H1 (cell line): ENCODE data around the gene ZNF362. TPM values are rescaled to one million over a fixed set of nuclear protein-coding genes. Genes with fewer than 3 reads are reported as not detected.

Experiments used
- CTCF ChIA-PET: fragments of 300-600 bp; sonication (Branson Sonifier 250); formaldehyde crosslinking; loops from one replicate; lab custom pipeline; 2021; ENCODE audit not compliant: partially characterized antibody; lab: Charles Lee
- POLR2A ChIA-PET: fragments of 300-600 bp; sonication (Branson Sonifier 250); formaldehyde crosslinking; loops from one replicate; lab custom pipeline; 2021; ENCODE audit warnings: inconsistent platforms; ENCODE audit not compliant: partially characterized antibody; lab: Charles Lee
- DNase-seq, 2 experiments: peaks; one replicate each; pipeline versions ENCODE4 v3.0.0 to v3.0.0-alpha.2; 2010 to 2022; ENCODE audit warnings: low spot score in 2 of 2, low read depth in 1 of 2, mixed read lengths in 1 of 2
- FAIRE-seq: peaks from 2 replicates; lab custom pipeline; 2011; peaks lifted over from hg19 to GRCh38; lab: Jason Lieb, UNC
- H2AFZ ChIP-seq: 2 replicates; pipeline ENCODE4 v1.8.1; 2012; ENCODE audit warnings: low read length, inconsistent platforms
- H2AK5ac ChIP-seq: 2 replicates; pipeline ENCODE4 v1.6.1; 2013; ENCODE audit warnings: low read depth, low read length
- H2BK120ac ChIP-seq: replicated peaks from 2 replicates; pipeline ENCODE3; 2013; ENCODE audit warnings: low read depth, low read length, inconsistent platforms
- H2BK12ac ChIP-seq: 2 replicates; pipeline ENCODE4 v1.6.1; 2013; ENCODE audit warnings: low read depth, low read length
- H2BK15ac ChIP-seq: 2 replicates; pipeline ENCODE4 v1.6.1; 2013; ENCODE audit warnings: low read length
- H2BK20ac ChIP-seq: 2 replicates; pipeline ENCODE4 v1.6.1; 2013; ENCODE audit warnings: low read length
- H2BK5ac ChIP-seq: 2 replicates; pipeline ENCODE4 v1.6.1; 2013; ENCODE audit warnings: low read depth, low read length
- H3K14ac ChIP-seq: 2 replicates; pipeline ENCODE4 v1.6.1; 2013; ENCODE audit warnings: inconsistent platforms; ENCODE audit not compliant: insufficient read length
- H3K18ac ChIP-seq: 2 replicates; pipeline ENCODE4 v1.6.1; 2013; ENCODE audit warnings: low read length; ENCODE audit errors: extremely low read depth
- H3K23ac ChIP-seq: 2 replicates; pipeline ENCODE4 v1.6.1; 2013; ENCODE audit warnings: inconsistent platforms; ENCODE audit not compliant: insufficient read length
- H3K23me2 ChIP-seq: 2 replicates; pipeline ENCODE4 v1.6.1; 2013; ENCODE audit warnings: low read depth, low read length
- H3K27ac ChIP-seq: 2 replicates; pipeline ENCODE4 v1.6.1; 2011; ENCODE audit warnings: low read depth, low read length, inconsistent platforms
- H3K27me3 ChIP-seq, 4 experiments: replicated peaks in 1 of 4; 1 replicate in 1 of 4; 2 replicates in 3 of 4; pipeline versions ENCODE4 v1.6.1 to v1.8.1; 2011 to 2013; ENCODE audit warnings: low read length in 3 of 4, mild to moderate bottlenecking in 3 of 4, inconsistent platforms in 2 of 4, mixed read lengths in 2 of 4, moderate library complexity in 1 of 4; ENCODE audit not compliant: control insufficient read depth in 3 of 4, insufficient read depth in 3 of 4; ENCODE audit errors: extremely low read depth in 1 of 4
- H3K36me3 ChIP-seq, 4 experiments: 2 replicates each; pipeline versions ENCODE4 v1.6.1 to v1.8.1; 2011 to 2013; ENCODE audit warnings: mild to moderate bottlenecking in 4 of 4, low read length in 3 of 4, moderate library complexity in 2 of 4, control low read depth in 1 of 4, inconsistent platforms in 1 of 4; ENCODE audit not compliant: insufficient read depth in 4 of 4, control insufficient read depth in 2 of 4
- H3K4ac ChIP-seq: replicated peaks from 2 replicates; pipeline ENCODE3; 2013; ENCODE audit warnings: low read length, low read depth, mixed read lengths, inconsistent platforms; ENCODE audit not compliant: insufficient read length
- H3K4me1 ChIP-seq, 4 experiments: replicated peaks in 1 of 4; 1 replicate in 1 of 4; 2 replicates in 3 of 4; pipeline versions ENCODE4 v1.6.1 to v1.8.1; 2011 to 2013; ENCODE audit warnings: low read length in 3 of 4, inconsistent platforms in 2 of 4, mixed read lengths in 1 of 4; ENCODE audit not compliant: insufficient read depth in 4 of 4, control insufficient read depth in 3 of 4
- H3K4me2 ChIP-seq, 2 experiments: 2 replicates each; pipeline versions ENCODE4 v1.6.1 to v1.8.1; 2011 to 2013; ENCODE audit warnings: low read depth in 2 of 2, low read length in 2 of 2, control low read depth in 1 of 2, inconsistent platforms in 1 of 2, mild to moderate bottlenecking in 1 of 2; ENCODE audit not compliant: insufficient read depth in 1 of 2
- H3K4me3 ChIP-seq, 4 experiments: fragments of 200-600, 300-600 bp in 1 of 4; sonication (generic), shearing (Covaris generic), sonication (Bioruptor Twin) in 1 of 4; 2 replicates each; pipeline versions ENCODE4 v1.5.1 to v1.8.1; 2011 to 2016; ENCODE audit warnings: low read length in 4 of 4, low read depth in 3 of 4, control low read depth in 2 of 4, inconsistent platforms in 2 of 4, mild to moderate bottlenecking in 2 of 4, mixed read lengths in 1 of 4, moderate library complexity in 1 of 4; ENCODE audit not compliant: insufficient read depth in 2 of 4; ENCODE audit errors: extremely low read depth in 1 of 4
- H3K56ac ChIP-seq: replicated peaks from 2 replicates; pipeline ENCODE3; 2013; ENCODE audit warnings: low read depth, mild to moderate bottlenecking, mixed read lengths, low read length, inconsistent platforms; ENCODE audit not compliant: insufficient read length
- H3K79me1 ChIP-seq: 2 replicates; pipeline ENCODE4 v1.6.1; 2013; ENCODE audit warnings: low read depth, low read length, control low read depth
- H3K79me2 ChIP-seq, 2 experiments: 2 replicates each; pipeline versions ENCODE4 v1.6.1 to v1.8.1; 2012 to 2013; ENCODE audit warnings: low read length in 2 of 2, mild to moderate bottlenecking in 2 of 2, inconsistent platforms in 1 of 2; ENCODE audit not compliant: insufficient read depth in 2 of 2, control insufficient read depth in 1 of 2
- H3K9ac ChIP-seq, 4 experiments: replicated peaks in 1 of 4; 1 replicate in 1 of 4; 2 replicates in 3 of 4; pipeline versions ENCODE4 v1.6.1 to v1.8.1; 2011 to 2013; ENCODE audit warnings: low read depth in 3 of 4, low read length in 3 of 4, control low read depth in 2 of 4, mild to moderate bottlenecking in 2 of 4, moderate library complexity in 2 of 4, inconsistent platforms in 1 of 4; ENCODE audit errors: extremely low read depth in 1 of 4
- H3K9me3 ChIP-seq, 2 experiments: 2 replicates each; pipeline versions ENCODE4 v1.6.1 to v1.8.1; 2012 to 2013; ENCODE audit warnings: mild to moderate bottlenecking in 2 of 2, moderate library complexity in 2 of 2, control low read depth in 1 of 2, inconsistent platforms in 1 of 2, low read depth in 1 of 2, low read length in 1 of 2, mixed read lengths in 1 of 2; ENCODE audit not compliant: insufficient read depth in 2 of 2
- H4K20me1 ChIP-seq, 2 experiments: replicated peaks in 1 of 2; 2 replicates each; pipeline versions ENCODE3 to v1.8.1; 2011 to 2013; ENCODE audit warnings: inconsistent platforms in 2 of 2, low read length in 2 of 2, mild to moderate bottlenecking in 1 of 2; ENCODE audit not compliant: insufficient read depth in 2 of 2, control insufficient read depth in 1 of 2
- H4K5ac ChIP-seq: 2 replicates; pipeline ENCODE4 v1.6.1; 2013; ENCODE audit warnings: low read length, low read depth, mixed read lengths, inconsistent platforms; ENCODE audit not compliant: insufficient read length
- H4K8ac ChIP-seq: 2 replicates; pipeline ENCODE4 v1.8.0; 2013; ENCODE audit warnings: mild to moderate bottlenecking, moderate library complexity, low read length, inconsistent platforms; ENCODE audit not compliant: insufficient read depth; ENCODE audit errors: extremely low read depth
- H4K91ac ChIP-seq: replicated peaks from 2 replicates; pipeline ENCODE3; 2013; ENCODE audit warnings: low read length, mixed read lengths, inconsistent platforms; ENCODE audit not compliant: insufficient read length
- ASH2L ChIP-seq: fragments of 200-600, 300-600 bp; sonication (generic); IDR thresholded peaks from one replicate; pipeline ENCODE4 v1.7.1; 2017; ENCODE audit warnings: low read length
- BRCA1 ChIP-seq: IDR thresholded peaks from 2 replicates; pipeline ENCODE4 v1.6.1; 2012; ENCODE audit warnings: low read depth, low read length, improper control_type of control experiment
- CBX5 ChIP-seq: fragments of 300-800, 300-1000 bp; sonication (generic); IDR thresholded peaks from 2 replicates; pipeline ENCODE4 v1.7.1; 2016; ENCODE audit warnings: antibody characterized with exemption, low read length, low read depth
- CBX8 ChIP-seq: fragments of 300-800, 300-1000 bp; sonication (generic); IDR thresholded peaks from 2 replicates; pipeline ENCODE4 v1.7.1; 2016; ENCODE audit warnings: low read depth, low read length, borderline replicate concordance
- CHD2 ChIP-seq: IDR thresholded peaks from 2 replicates; pipeline ENCODE4 v1.6.1; 2012; ENCODE audit warnings: low read length, improper control_type of control experiment
- E2F6 ChIP-seq: IDR thresholded peaks from 2 replicates; pipeline ENCODE4 v1.6.1; 2012; ENCODE audit warnings: inconsistent platforms
- POLR2AphosphoS5 ChIP-seq: IDR thresholded peaks from 2 replicates; pipeline ENCODE4 v1.6.1; 2011; ENCODE audit warnings: low read depth, low read length
- SP4 ChIP-seq: IDR thresholded peaks from 2 replicates; pipeline ENCODE4 v1.6.1; 2012; ENCODE audit warnings: low read length, inconsistent platforms
- TAF1 ChIP-seq: IDR thresholded peaks from 2 replicates; pipeline ENCODE4 v1.6.1; 2011; ENCODE audit warnings: mild to moderate bottlenecking, low read depth, low read length
- WGBS, 2 experiments: shearing (Covaris generic) in 1 of 2; methylation state at CpG; one replicate each; pipeline versions ENCODE4 v1.1.6 to v1.1.7; 2013 to 2015; ENCODE audit warnings: low lambda C conversion rate in 2 of 2, mixed read lengths in 2 of 2, inconsistent platforms in 1 of 2, low coverage in 1 of 2, missing lambda C conversion rate in 1 of 2; ENCODE audit not compliant: insufficient replicate concordance in 2 of 2, insufficient coverage in 1 of 2, insufficient read length in 1 of 2; ENCODE audit errors: extremely low coverage in 1 of 2, missing lambda C conversion rate in 1 of 2; 5-methylcytosine and 5-hydroxymethylcytosine counted together
- polyA plus RNA-seq, 7 experiments: library from polyadenylated mRNA; depleted of rRNA in 3 of 7; stranded (reverse) in 5 of 7; unstranded in 2 of 7; fragments of >200 nt in 5 of 7; fragments of 200-250 nt in 2 of 7; gene quantifications; 1 replicate in 5 of 7; 2 replicates in 1 of 7; 4 replicates in 1 of 7; pipeline versions ENCODE4 v1.2.1 to v1.2.3, GENCODE V29; 2011 to 2013; ENCODE audit warnings: missing spikeins in 2 of 7, mixed read lengths in 2 of 7
- total RNA-seq: library from RNA; stranded (reverse); fragmentation: NEBNext Ultra II Directional; extraction: Animal tissue kit (Norgen Biotek cat#: 25700); gene quantifications from 2 replicates; pipeline ENCODE4 v1.2.1, GENCODE V29; 2021

ZNF362 gene
- total and polyA plus RNA-seq, 2 of the 8 experiments (the other 6 are each of a cell fraction or from before 2014, with no cell fraction given), result 24.2 to 27.8 TPM

- 80% methylated on average over 4 of the region's 4 CpGs; no CpG with 5 or more reads in 1 of the 2 experiments for WGBS, 2 experiments
These were observed 14.4 kb upstream of the ZNF362 start for GRCh38 chr1:33241866-33242265.

More at GRCh38 chr1:33241866-33242265, 14.4 kb upstream of the ZNF362 start:
- H3K27ac ChIP-seq, result no peak overlapping the region
- no peaks in the 10 kb centered on the region for H3K9me3 ChIP-seq
- H3K9ac ChIP-seq, result no peak overlapping the region
- no peaks in the 10 kb centered on the region for H3K23me2 ChIP-seq
- H3K36me3 ChIP-seq, result no peaks in the 10 kb centered on the region
- H4K5ac ChIP-seq, result no peak overlapping the region
- H2AK5ac ChIP-seq, result no peak overlapping the region
- no peak overlapping the region for H3K23ac ChIP-seq
- DNase-seq (no peak), FAIRE-seq (no peak)
- no peaks in the 10 kb centered on the region; the same call in 1 of the 2 replicates for H3K79me1 ChIP-seq
- no peak overlapping the region for H2BK15ac ChIP-seq
- H4K20me1 ChIP-seq, result no peaks in the 10 kb centered on the region
- H3K18ac ChIP-seq, result no peak overlapping the region
- H3K4ac ChIP-seq, result no peak overlapping the region
- no peak overlapping the region for H2BK20ac ChIP-seq
- no peak overlapping the region for H3K56ac ChIP-seq
- no peak for TF ChIP-seq ASH2L
- no peak for TF ChIP-seq CBX5
- TF ChIP-seq SP4, result no peak
- TF ChIP-seq TAF1, result no peak
- TF ChIP-seq E2F6, result no peak
- TF ChIP-seq CBX8, result no peak
- no peak for TF ChIP-seq CHD2
- no peak for TF ChIP-seq POLR2AphosphoS5
- TF ChIP-seq BRCA1, result no peak
- H2BK120ac ChIP-seq, result no peak overlapping the region
- CTCF ChIA-PET, result interaction anchor here (1.5 kb wide), 1 partner anchor 104 kb away, joined by 4 read pairs; no protein-coding TSS in a partner anchor
- no peak overlapping the region for H2AFZ ChIP-seq
- H2BK5ac ChIP-seq, result no peak overlapping the region
- no peak overlapping the region for H4K8ac ChIP-seq
- H3K4me1 ChIP-seq, result peaks cover 0 to 5% (median 2%) of the 10 kb centered on the region in 4 experiments; a peak in 2 of 7 replicates
- H3K14ac ChIP-seq, result no peak overlapping the region
- POLR2A ChIA-PET, result no interaction called here
- no peak overlapping the region for H4K91ac ChIP-seq
- H3K27me3 ChIP-seq, result peaks cover 0 to 3% (median 0%) of the 10 kb centered on the region in 4 experiments; a peak in 1 of 7 replicates
- H3K79me2 ChIP-seq, result no peaks in the 10 kb centered on the region
- no peak overlapping the region for H2BK12ac ChIP-seq
- no peak overlapping the region for H3K4me3 ChIP-seq
- H3K4me2 ChIP-seq, result no peak overlapping the region
